Measurements from ENCODE around the gene MEPCE.

MEPCE gene

GRCh38 chr7:100406767-100407166 lies 22.9 kb upstream of the MEPCE start:
- FAIRE-seq (no peak), DNase-seq (ENCODE audit: insufficient read length, low spot score) (no peak)

GRCh38 chr7:100407285-100408180 lies 22.1 kb upstream of the MEPCE start:
- DNase-seq (ENCODE audit: insufficient read length, low spot score) (peak; percentile 40), FAIRE-seq (peak; percentile 81)

GRCh38 chr7:100411101-100411500 lies 18.5 kb upstream of the MEPCE start:
- DNase-seq (ENCODE audit: insufficient read length, low spot score), result no peak
- no peak for FAIRE-seq

GRCh38 chr7:100413346-100413745 lies 16.3 kb upstream of the MEPCE start:
- DNase-seq (ENCODE audit: insufficient read length, low spot score), result no peak
- FAIRE-seq, result no peak

GRCh38 chr7:100413889-100414288 lies 15.7 kb upstream of the MEPCE start:
- DNase-seq (ENCODE audit: insufficient read length, low spot score) (no peak), FAIRE-seq (peak; percentile 35)

- no peak for DNase-seq (ENCODE audit: insufficient read length, low spot score)
- FAIRE-seq, result no peak
Observed at GRCh38 chr7:100415448-100415847, 14.2 kb upstream of the MEPCE start.

- DNase-seq (ENCODE audit: insufficient read length, low spot score) (no peak), FAIRE-seq (peak; percentile 56)
Observed at GRCh38 chr7:100418930-100419659, 10.5 kb upstream of the MEPCE start.

- DNase-seq (ENCODE audit: insufficient read length, low spot score), result no peak
- FAIRE-seq, result no peak
Observed at GRCh38 chr7:100419660-100420226, 9.9 kb upstream of the MEPCE start.

GRCh38 chr7:100423315-100423714 lies 6.3 kb upstream of the MEPCE start:
- DNase-seq (ENCODE audit: insufficient read length, low spot score) (no peak), FAIRE-seq (peak; percentile 18)

GRCh38 chr7:100425347-100425746 lies 4.3 kb upstream of the MEPCE start:
- FAIRE-seq (no peak), DNase-seq (ENCODE audit: insufficient read length, low spot score) (no peak)

- DNase-seq (ENCODE audit: insufficient read length, low spot score), result no peak
- FAIRE-seq, result no peak
Observed at GRCh38 chr7:100426516-100426915, 3.1 kb upstream of the MEPCE start.

- FAIRE-seq (no peak), DNase-seq (ENCODE audit: insufficient read length, low spot score) (no peak)
Observed at GRCh38 chr7:100427762-100428198, 1.9 kb upstream of the MEPCE start.

GRCh38 chr7:100428199-100428966 lies 1.2 kb upstream of the MEPCE start, which contains the start of gene ZCWPW1:
Gene ZCWPW1, minus strand, starts transcription at chr7:100428703. Its CDS starts 8,054 bp downstream, at chr7:100420649.
- FAIRE-seq (peak; percentile 95), DNase-seq (ENCODE audit: insufficient read length, low spot score) (peak; percentile 72)

GRCh38 chr7:100428967-100429636 lies 529 bp upstream of the MEPCE start:
- DNase-seq (ENCODE audit: insufficient read length, low spot score) (no peak), FAIRE-seq (no peak)

- peak; percentile 57 for FAIRE-seq
- no peak for DNase-seq (ENCODE audit: insufficient read length, low spot score)
Observed at GRCh38 chr7:100430493-100431285, 1.1 kb downstream of the MEPCE start.

- DNase-seq (ENCODE audit: insufficient read length, low spot score), result no peak
- FAIRE-seq, result no peak
Observed at GRCh38 chr7:100431286-100431735, 1.7 kb downstream of the MEPCE start.

GRCh38 chr7:100432053-100432452 lies 2.4 kb downstream of the MEPCE start:
- DNase-seq (ENCODE audit: insufficient read length, low spot score) (no peak), FAIRE-seq (no peak)

- FAIRE-seq, result no peak
- DNase-seq (ENCODE audit: insufficient read length, low spot score), result no peak
Observed at GRCh38 chr7:100432621-100433275, 3.1 kb downstream of the MEPCE start.

- no peak for DNase-seq (ENCODE audit: insufficient read length, low spot score)
- FAIRE-seq, result no peak
Observed at GRCh38 chr7:100433276-100433591, 3.6 kb downstream of the MEPCE start.

Measured in GM19239 (cell line).